ENCODE measurements around the gene PLEKHA5.

DNA sequence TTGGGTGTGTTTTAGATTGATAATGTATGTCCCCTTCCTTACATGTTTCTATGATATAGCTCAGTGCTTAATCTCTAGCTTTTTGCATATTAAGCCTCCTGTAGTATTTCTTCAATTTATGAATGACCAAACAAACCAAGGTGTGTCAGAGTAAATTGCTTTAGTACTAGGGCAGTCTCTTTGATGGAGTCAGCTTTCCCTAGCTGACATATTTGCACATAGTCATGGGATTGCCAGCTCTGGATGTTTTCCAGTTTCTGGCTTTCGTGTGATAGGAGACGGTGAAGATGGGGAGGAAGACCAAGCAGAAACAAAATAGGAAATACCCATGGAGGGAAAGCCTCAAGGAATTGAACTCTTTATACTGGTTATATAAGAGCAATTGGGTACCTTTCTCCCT, 148.9 kb downstream of the PLEKHA5 start:
- TF ChIP-seq, protein P1, sequence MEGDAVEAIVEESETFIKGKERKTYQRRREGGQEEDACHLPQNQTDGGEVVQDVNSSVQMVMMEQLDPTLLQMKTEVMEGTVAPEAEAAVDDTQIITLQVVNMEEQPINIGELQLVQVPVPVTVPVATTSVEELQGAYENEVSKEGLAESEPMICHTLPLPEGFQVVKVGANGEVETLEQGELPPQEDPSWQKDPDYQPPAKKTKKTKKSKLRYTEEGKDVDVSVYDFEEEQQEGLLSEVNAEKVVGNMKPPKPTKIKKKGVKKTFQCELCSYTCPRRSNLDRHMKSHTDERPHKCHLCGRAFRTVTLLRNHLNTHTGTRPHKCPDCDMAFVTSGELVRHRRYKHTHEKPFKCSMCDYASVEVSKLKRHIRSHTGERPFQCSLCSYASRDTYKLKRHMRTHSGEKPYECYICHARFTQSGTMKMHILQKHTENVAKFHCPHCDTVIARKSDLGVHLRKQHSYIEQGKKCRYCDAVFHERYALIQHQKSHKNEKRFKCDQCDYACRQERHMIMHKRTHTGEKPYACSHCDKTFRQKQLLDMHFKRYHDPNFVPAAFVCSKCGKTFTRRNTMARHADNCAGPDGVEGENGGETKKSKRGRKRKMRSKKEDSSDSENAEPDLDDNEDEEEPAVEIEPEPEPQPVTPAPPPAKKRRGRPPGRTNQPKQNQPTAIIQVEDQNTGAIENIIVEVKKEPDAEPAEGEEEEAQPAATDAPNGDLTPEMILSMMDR (conservative IDR thresholded peaks at IDR 0.05; ENCODE audit: low read depth in 2 of 2), result no peak
- no peak for TF ChIP-seq EZH2phosphoT487 (IDR thresholded peaks at IDR 0.05; ENCODE audit: unreplicated experiment)
- TF ChIP-seq, protein P2, sequence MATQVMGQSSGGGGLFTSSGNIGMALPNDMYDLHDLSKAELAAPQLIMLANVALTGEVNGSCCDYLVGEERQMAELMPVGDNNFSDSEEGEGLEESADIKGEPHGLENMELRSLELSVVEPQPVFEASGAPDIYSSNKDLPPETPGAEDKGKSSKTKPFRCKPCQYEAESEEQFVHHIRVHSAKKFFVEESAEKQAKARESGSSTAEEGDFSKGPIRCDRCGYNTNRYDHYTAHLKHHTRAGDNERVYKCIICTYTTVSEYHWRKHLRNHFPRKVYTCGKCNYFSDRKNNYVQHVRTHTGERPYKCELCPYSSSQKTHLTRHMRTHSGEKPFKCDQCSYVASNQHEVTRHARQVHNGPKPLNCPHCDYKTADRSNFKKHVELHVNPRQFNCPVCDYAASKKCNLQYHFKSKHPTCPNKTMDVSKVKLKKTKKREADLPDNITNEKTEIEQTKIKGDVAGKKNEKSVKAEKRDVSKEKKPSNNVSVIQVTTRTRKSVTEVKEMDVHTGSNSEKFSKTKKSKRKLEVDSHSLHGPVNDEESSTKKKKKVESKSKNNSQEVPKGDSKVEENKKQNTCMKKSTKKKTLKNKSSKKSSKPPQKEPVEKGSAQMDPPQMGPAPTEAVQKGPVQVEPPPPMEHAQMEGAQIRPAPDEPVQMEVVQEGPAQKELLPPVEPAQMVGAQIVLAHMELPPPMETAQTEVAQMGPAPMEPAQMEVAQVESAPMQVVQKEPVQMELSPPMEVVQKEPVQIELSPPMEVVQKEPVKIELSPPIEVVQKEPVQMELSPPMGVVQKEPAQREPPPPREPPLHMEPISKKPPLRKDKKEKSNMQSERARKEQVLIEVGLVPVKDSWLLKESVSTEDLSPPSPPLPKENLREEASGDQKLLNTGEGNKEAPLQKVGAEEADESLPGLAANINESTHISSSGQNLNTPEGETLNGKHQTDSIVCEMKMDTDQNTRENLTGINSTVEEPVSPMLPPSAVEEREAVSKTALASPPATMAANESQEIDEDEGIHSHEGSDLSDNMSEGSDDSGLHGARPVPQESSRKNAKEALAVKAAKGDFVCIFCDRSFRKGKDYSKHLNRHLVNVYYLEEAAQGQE (IDR thresholded peaks at IDR 0.05; ENCODE audit: unreplicated experiment), result no peak
- TF ChIP-seq STAT1 (IDR thresholded peaks at IDR 0.05; ENCODE audit: unreplicated experiment), result no peak
- TF ChIP-seq JUNB (IDR thresholded peaks at IDR 0.05; ENCODE audit: unreplicated experiment), result no peak

Measured in GM23338 (cell line).